Neural cell (in vitro differentiated cells): Measurements from ENCODE around the gene FGD3.

Source experiments
- EP300 ChIP-seq: fragments of 450-650 bp; conservative IDR thresholded peaks from 2 replicates; pipeline ENCODE4 v1.6.1; 2014; ENCODE audit warnings: antibody characterized with exemption, mild to moderate bottlenecking, moderate library complexity; ENCODE audit not compliant: poor library complexity, severe bottlenecking
- EZH2 ChIP-seq: fragments of 200-600, 300-800 bp; shearing (Covaris generic), sonication (generic); IDR thresholded peaks from 2 replicates; pipeline ENCODE4 v1.6.1; 2014; ENCODE audit warnings: antibody characterized with exemption, low read length, borderline replicate concordance, mild to moderate bottlenecking; ENCODE audit not compliant: insufficient read depth, poor library complexity, severe bottlenecking
- POLR2AphosphoS5 ChIP-seq: IDR thresholded peaks from 2 replicates; pipeline ENCODE4 v1.6.1; 2012
- RAD21 ChIP-seq: fragments of 450-650 bp; conservative IDR thresholded peaks from 2 replicates; pipeline ENCODE4 v1.6.1; 2014; ENCODE audit warnings: antibody characterized with exemption, mild to moderate bottlenecking, moderate library complexity
- TF ChIP-seq, protein P1 (sequence below): fragments of 450-650 bp; IDR thresholded peaks from 2 replicates; pipeline ENCODE4 v1.5.1; 2014; ENCODE audit warnings: antibody characterized with exemption, mild to moderate bottlenecking, moderate library complexity; ENCODE audit not compliant: poor library complexity, severe bottlenecking

DNA sequence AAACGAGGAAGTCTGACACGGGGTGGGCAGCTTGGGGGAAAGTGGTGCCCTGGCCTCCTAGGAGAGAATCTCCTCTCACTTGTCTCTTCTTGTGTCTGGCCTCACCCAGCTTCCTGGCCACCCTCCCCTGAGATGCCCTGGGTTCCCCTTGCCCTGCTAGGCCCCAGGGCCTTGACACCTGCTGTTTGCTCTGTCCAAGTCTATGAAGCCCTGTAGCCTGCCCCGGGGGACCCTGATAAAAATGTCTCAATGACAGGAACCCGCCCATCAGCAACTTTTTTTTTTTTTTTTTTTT is 76.1 kb downstream of the FGD3 start:
- TF ChIP-seq, protein P1, sequence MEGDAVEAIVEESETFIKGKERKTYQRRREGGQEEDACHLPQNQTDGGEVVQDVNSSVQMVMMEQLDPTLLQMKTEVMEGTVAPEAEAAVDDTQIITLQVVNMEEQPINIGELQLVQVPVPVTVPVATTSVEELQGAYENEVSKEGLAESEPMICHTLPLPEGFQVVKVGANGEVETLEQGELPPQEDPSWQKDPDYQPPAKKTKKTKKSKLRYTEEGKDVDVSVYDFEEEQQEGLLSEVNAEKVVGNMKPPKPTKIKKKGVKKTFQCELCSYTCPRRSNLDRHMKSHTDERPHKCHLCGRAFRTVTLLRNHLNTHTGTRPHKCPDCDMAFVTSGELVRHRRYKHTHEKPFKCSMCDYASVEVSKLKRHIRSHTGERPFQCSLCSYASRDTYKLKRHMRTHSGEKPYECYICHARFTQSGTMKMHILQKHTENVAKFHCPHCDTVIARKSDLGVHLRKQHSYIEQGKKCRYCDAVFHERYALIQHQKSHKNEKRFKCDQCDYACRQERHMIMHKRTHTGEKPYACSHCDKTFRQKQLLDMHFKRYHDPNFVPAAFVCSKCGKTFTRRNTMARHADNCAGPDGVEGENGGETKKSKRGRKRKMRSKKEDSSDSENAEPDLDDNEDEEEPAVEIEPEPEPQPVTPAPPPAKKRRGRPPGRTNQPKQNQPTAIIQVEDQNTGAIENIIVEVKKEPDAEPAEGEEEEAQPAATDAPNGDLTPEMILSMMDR = no peak
- no peak for TF ChIP-seq POLR2AphosphoS5
- no peak for TF ChIP-seq EP300
- no peak for TF ChIP-seq EZH2
- no peak for TF ChIP-seq RAD21
